Measurements from ENCODE around the gene ZNF761. TPM values are rescaled to one million over a fixed set of nuclear protein-coding genes. Genes with fewer than 3 reads are reported as not detected.
A peak's percentile ranks its signal among the peaks of the same experiment; 100 is the strongest.

ZNF761 gene
- total RNA-seq (2014; rRNA removed) (15.8 and 16.5 TPM in 2 replicates), Bru-seq, nascent RNA (percentile 80 among the genes with signal in this experiment), BruChase-seq, experiment 1, labeled RNA remaining after a 6-hour chase (percentile 91 among the genes with signal in this experiment), BruChase-seq, experiment 2, labeled RNA remaining after a 2-hour chase (percentile 92 among the genes with signal in this experiment)
- long read RNA-seq, full-length matches to known transcripts, result 1 of 8 reads
- long read RNA-seq, partial matches to known transcripts, result 0 of 8 reads
- long read RNA-seq, other reads (novel, unspliced or antisense), result 7 of 8 reads

DNA sequence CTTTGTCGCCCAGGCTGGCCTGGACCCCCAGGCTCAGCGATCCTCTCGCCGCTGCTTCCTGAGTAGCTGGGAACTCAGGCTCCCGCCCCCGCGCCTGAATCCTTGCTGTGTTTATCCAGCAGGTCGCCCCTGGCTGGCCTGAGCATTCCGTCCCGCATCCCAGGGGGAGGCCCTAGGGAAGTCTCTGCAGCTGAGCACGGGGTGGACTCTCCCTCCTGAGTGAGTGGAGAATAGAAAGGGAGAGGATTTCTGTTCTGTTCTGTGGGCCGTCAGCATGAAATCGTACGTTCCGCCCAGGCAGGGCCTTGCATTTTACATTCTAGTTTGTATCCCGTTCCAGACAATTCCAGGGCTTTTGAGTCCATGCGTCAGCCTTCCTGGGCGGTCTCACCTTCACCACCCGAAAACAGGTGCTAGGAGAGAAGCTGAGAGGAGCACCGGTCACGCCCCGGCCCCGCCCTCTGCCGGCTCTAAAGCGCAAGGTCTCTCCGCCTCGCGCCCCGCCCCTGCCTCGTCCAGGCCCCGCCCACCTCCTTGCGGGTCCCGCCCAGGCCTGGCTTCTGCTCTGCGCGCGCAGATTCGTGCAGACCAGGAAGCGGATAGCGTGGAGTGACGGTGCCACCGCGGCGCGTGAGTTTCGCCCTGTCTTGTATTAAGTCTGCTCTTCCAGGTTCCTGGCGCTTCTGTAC is at the start of gene ZNF761:
Gene ZNF761, plus strand, starts transcription at position 586 of the 689 bp plus-strand sequence. CDS start 15,285 bp downstream, outside the sequence.
- peak within 1 kb of the TSS; percentile 74 for H3K4me3 ChIP-seq (ENCODE audit: low read length)
- H3K9me3 ChIP-seq (ENCODE audit: low read length), result peaks cover 4% of the 10 kb centered on the region; the same call in 1 of the 2 replicates
- no peaks in the 10 kb centered on the region for H3K9me2 ChIP-seq (replicated peaks; ENCODE audit: low read length)
- H3K36me3 ChIP-seq (ENCODE audit: low read depth, low read length), result peaks cover 31% of the 10 kb centered on the region
- no peak for TF ChIP-seq EZH2 (IDR thresholded peaks at IDR 0.05; ENCODE audit: low read length, unreplicated experiment)
- no peak for TF ChIP-seq EZH2phosphoT487 (IDR thresholded peaks at IDR 0.05; ENCODE audit: borderline replicate concordance, low read length)
- TF ChIP-seq CTCF (conservative IDR thresholded peaks at IDR 0.05; ENCODE audit: low read depth, low read length), result no peak
- POLR2A ChIA-PET (ENCODE audit: unreplicated experiment), result interaction anchor here (0.6 kb wide), 1 partner anchor 30 kb away, joined by 6 read pairs; no protein-coding TSS in a partner anchor
- DNase-seq (peak; percentile 98), ATAC-seq (peak; percentile 97)
- intact Hi-C loops (cut with micrococcal nuclease), result loop anchor here (2.0 to 5.0 kb wide), 4 partner anchors 34 to 79 kb away; partner anchors contain the start of genes ZNF525, ZNF765 and ZNF813
- H3K27ac ChIP-seq (ENCODE audit: low read length), result peak within 1 kb of the TSS; percentile 57
- H3K27me3 ChIP-seq (ENCODE audit: low read length), result no peaks in the 10 kb centered on the region
- H3F3A ChIP-seq (ENCODE audit: low read length, unreplicated experiment), result no peaks in the 10 kb centered on the region
- peak within 1 kb of the TSS; percentile 82 for H3K4me2 ChIP-seq (ENCODE audit: low read length)
- H2AFZ ChIP-seq (ENCODE audit: low read length), result peak within 1 kb of the TSS; percentile 90
- H4K20me1 ChIP-seq (ENCODE audit: low read length), result no peaks in the 10 kb centered on the region
- H3K4me1 ChIP-seq (ENCODE audit: insufficient read depth, low read length), result peaks cover 8% of the 10 kb centered on the region; the same call in 1 of the 2 replicates
- CTCF ChIA-PET, result interaction anchor here (1.0 kb wide), 1 partner anchor 67 kb away, joined by 3 read pairs; no protein-coding TSS in a partner anchor
- BruUV-seq (replicated peaks), result TSS peak; percentile 93
- peaks cover 41% of the 10 kb centered on the region for H3K79me2 ChIP-seq (ENCODE audit: low read length)
- H3K9ac ChIP-seq (ENCODE audit: low read length), result peak within 1 kb of the TSS; percentile 91

GRCh38 chr19:53388168-53388567 is 43.6 kb upstream of the ZNF761 start:
- BruUV-seq (replicated peaks), result no TSS peak
- peaks cover 29% of the 10 kb centered on the region for H3K9me3 ChIP-seq (ENCODE audit: low read length)
- ATAC-seq (peak; percentile 43; the same call in 1 of the 2 replicates), DNase-seq (peak; percentile 40)
- ChIA-PET POLR2A (ENCODE audit: unreplicated experiment) (interaction anchor here (0.7 kb wide), 1 partner anchor 478 kb away, joined by 5 read pairs; no protein-coding TSS in a partner anchor), CTCF (interaction anchor here (0.7 kb wide), 1 partner anchor 193 kb away, joined by 3 read pairs; no protein-coding TSS in a partner anchor)
- peak overlapping the region; percentile 26 for H3K4me2 ChIP-seq (ENCODE audit: low read length)
- no peaks in the 10 kb centered on the region for H3K79me2 ChIP-seq (ENCODE audit: low read length)
- H3K4me1 ChIP-seq (ENCODE audit: insufficient read depth, low read length), result peaks cover 19% of the 10 kb centered on the region
- H3K27me3 ChIP-seq (ENCODE audit: low read length), result no peaks in the 10 kb centered on the region
- TF ChIP-seq CTCF (conservative IDR thresholded peaks at IDR 0.05; ENCODE audit: low read depth, low read length) (no peak), EZH2 (IDR thresholded peaks at IDR 0.05; ENCODE audit: low read length, unreplicated experiment) (no peak), EZH2phosphoT487 (IDR thresholded peaks at IDR 0.05; ENCODE audit: borderline replicate concordance, low read length) (no peak)
- H3F3A ChIP-seq (ENCODE audit: low read length, unreplicated experiment), result no peaks in the 10 kb centered on the region
- peaks cover 35% of the 10 kb centered on the region for H3K36me3 ChIP-seq (ENCODE audit: low read depth, low read length)
- H3K4me3 ChIP-seq (ENCODE audit: low read length), result no peak overlapping the region
- H3K9me2 ChIP-seq (replicated peaks; ENCODE audit: low read length), result no peaks in the 10 kb centered on the region
- H3K9ac ChIP-seq (ENCODE audit: low read length), result no peak overlapping the region
- no peaks in the 10 kb centered on the region for H4K20me1 ChIP-seq (ENCODE audit: low read length)
- intact Hi-C loops (cut with micrococcal nuclease), result loop anchor here (1.0 kb wide), 1 partner anchor 132 kb away; no protein-coding TSS in a partner anchor
- peak overlapping the region; percentile 52 for H3K27ac ChIP-seq (ENCODE audit: low read length)
- no peak overlapping the region for H2AFZ ChIP-seq (ENCODE audit: low read length)
